T-helper 1 cell treated with Interleukin-12 subunit alpha and Interleukin-12 subunit beta and Interleukin-4 antibody, amounts not matched to agents 30 μg/mL and 1 μg/mL, for 36 hours (primary cell): Measurements from ENCODE around the gene PCDHGB2.
"Not testable (repeated sequence)": the region's sequence is repeated elsewhere in the genome, so short reads cannot be mapped to it uniquely, and the experiment has no call there.

Experiments used
- H3K27ac Mint-ChIP-seq: one replicate; pipeline ENCODE4 v1.8.0; 2021; ENCODE audit warnings: mild to moderate bottlenecking, mixed read lengths
- H3K27me3 Mint-ChIP-seq: one replicate; pipeline ENCODE4 v1.8.0; 2021; ENCODE audit warnings: low read depth, mixed read lengths
- H3K36me3 Mint-ChIP-seq: one replicate; pipeline ENCODE4 v1.8.0; 2021; ENCODE audit warnings: low read depth, mixed read lengths
- H3K4me1 Mint-ChIP-seq: one replicate; pipeline ENCODE4 v1.8.0; 2021; ENCODE audit warnings: low read depth, mixed read lengths
- H3K4me3 Mint-ChIP-seq: one replicate; pipeline ENCODE4 v1.8.0; 2021; ENCODE audit warnings: mild to moderate bottlenecking, moderate library complexity, mixed read lengths
- H3K9me3 Mint-ChIP-seq: one replicate; pipeline ENCODE4 v1.8.0; 2021; ENCODE audit warnings: mixed read lengths

Gene PCDHGB2

GRCh38 chr5:141389153-141390042 is 29.6 kb downstream of the PCDHGB2 start:
- Mint-ChIP-seq H3K36me3 (peaks cover 2% of the 10 kb centered on the region), H3K27me3 (peaks cover 31% of the 10 kb centered on the region), H3K4me3 (no peak overlapping the region), H3K27ac (no peak overlapping the region), H3K9me3 (peaks cover 48% of the 10 kb centered on the region), H3K4me1 (no peaks in the 10 kb centered on the region)

- Mint-ChIP-seq H3K4me3 (no peak within 1 kb of the TSS), H3K27me3 (peaks cover 26% of the 10 kb centered on the region), H3K9me3 (peaks cover 45% of the 10 kb centered on the region), H3K36me3 (peaks cover 2% of the 10 kb centered on the region), H3K4me1 (no peaks in the 10 kb centered on the region), H3K27ac (no peak within 1 kb of the TSS)
These were observed 32.8 kb downstream of the PCDHGB2 start, which contains the start of gene PCDHGA8 for GRCh38 chr5:141392429-141393198. PCDHGA8 (plus strand) TSS chr5:141392633; CDS start chr5:141392814, 181 bp downstream.

DNA sequence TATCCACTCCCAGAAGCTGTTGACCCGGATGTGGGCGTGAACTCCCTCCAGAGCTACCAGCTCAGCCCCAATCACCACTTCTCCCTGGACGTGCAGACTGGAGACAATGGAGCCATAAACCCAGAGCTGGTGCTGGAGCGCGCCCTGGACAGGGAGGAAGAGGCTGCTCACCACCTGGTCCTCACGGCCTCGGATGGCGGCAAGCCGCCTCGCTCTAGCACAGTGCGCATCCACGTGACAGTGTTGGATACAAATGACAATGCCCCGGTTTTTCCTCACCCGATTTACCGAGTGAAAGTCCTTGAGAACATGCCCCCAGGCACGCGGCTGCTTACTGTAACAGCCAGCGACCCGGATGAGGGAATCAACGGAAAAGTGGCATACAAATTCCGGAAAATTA is 33.5 kb downstream of the PCDHGB2 start:
- Mint-ChIP-seq H3K27me3 (peaks cover 25% of the 10 kb centered on the region), H3K4me1 (no peaks in the 10 kb centered on the region), H3K36me3 (peaks cover 2% of the 10 kb centered on the region), H3K4me3 (no peak overlapping the region), H3K27ac (no peak overlapping the region), H3K9me3 (peaks cover 45% of the 10 kb centered on the region)

GRCh38 chr5:141394401-141395187 is 34.8 kb downstream of the PCDHGB2 start:
- H3K4me1 Mint-ChIP-seq, result not testable (repeated sequence)
- Mint-ChIP-seq H3K27ac (peak overlapping the region; percentile 55), H3K27me3 (peaks cover 30% of the 10 kb centered on the region)

DNA sequence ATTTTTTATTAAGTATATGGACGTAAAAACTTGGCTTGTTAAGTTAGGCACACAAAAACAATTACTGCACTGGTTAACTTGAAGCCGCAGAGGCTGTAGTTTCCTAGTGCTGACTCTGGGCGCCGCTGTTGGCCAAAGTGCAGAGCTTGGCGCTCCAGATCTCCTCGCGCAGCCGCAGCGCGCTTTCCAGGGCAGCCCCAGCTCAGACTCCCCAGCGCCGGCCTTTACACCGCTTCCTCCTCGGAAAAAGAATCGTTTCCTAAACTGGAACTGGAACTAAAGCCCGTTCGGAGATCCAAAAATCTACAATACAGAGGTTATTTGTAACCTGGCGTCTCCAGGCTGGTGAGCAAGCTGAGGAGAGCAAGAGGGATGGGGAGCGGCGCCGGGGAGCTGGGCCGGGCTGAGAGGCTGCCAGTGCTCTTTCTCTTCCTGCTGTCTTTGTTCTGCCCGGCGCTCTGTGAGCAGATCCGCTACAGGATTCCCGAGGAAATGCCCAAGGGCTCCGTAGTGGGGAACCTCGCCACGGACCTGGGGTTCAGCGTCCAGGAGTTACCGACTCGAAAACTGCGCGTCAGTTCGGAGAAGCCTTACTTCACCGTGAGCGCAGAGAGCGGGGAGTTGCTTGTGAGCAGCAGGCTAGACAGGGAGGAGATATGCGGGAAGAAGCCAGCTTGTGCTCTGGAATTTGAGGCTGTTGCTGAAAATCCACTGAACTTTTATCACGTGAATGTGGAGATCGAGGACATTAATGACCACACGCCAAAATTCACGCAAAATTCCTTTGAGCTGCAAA is 38.2 kb downstream of the PCDHGB2 start, which contains the start of gene PCDHGB5:
PCDHGB5 (plus strand) TSS at position 192 of the 796 bp plus-strand sequence; CDS start at position 373, 181 bp downstream.
- not testable (repeated sequence) for H3K4me1 Mint-ChIP-seq, H3K36me3 Mint-ChIP-seq, H3K27ac Mint-ChIP-seq
- H3K9me3 Mint-ChIP-seq, result peaks cover 29% of the 10 kb centered on the region
- peak within 1 kb of the TSS; percentile 58 for H3K4me3 Mint-ChIP-seq
- peaks cover 39% of the 10 kb centered on the region for H3K27me3 Mint-ChIP-seq

More at GRCh38 chr5:141394401-141395187, 34.8 kb downstream of the PCDHGB2 start:
- H3K4me3 Mint-ChIP-seq, H3K36me3 Mint-ChIP-seq: not testable (repeated sequence)
- H3K9me3 Mint-ChIP-seq, result peaks cover 39% of the 10 kb centered on the region

DNA sequence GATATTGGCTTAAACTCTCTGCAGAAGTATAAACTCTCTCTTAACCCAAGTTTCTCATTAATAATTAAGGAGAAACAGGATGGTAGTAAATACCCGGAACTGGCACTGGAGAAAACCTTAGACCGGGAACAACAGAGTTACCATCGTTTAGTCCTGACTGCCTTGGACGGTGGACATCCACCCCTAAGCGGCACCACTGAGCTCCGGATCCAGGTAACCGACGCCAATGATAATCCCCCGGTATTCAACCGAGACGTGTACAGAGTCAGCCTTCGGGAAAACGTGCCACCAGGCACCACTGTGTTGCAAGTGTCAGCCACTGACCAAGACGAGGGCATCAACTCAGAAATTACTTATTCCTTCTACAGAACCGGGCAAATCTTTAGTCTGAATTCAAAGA is 38.8 kb downstream of the PCDHGB2 start:
- no peak overlapping the region for H3K4me3 Mint-ChIP-seq
- H3K27ac Mint-ChIP-seq, result no peak overlapping the region
- H3K4me1 Mint-ChIP-seq, result no peaks in the 10 kb centered on the region
- peaks cover 23% of the 10 kb centered on the region for H3K9me3 Mint-ChIP-seq
- peaks cover 3% of the 10 kb centered on the region for H3K36me3 Mint-ChIP-seq
- peaks cover 42% of the 10 kb centered on the region for H3K27me3 Mint-ChIP-seq

DNA sequence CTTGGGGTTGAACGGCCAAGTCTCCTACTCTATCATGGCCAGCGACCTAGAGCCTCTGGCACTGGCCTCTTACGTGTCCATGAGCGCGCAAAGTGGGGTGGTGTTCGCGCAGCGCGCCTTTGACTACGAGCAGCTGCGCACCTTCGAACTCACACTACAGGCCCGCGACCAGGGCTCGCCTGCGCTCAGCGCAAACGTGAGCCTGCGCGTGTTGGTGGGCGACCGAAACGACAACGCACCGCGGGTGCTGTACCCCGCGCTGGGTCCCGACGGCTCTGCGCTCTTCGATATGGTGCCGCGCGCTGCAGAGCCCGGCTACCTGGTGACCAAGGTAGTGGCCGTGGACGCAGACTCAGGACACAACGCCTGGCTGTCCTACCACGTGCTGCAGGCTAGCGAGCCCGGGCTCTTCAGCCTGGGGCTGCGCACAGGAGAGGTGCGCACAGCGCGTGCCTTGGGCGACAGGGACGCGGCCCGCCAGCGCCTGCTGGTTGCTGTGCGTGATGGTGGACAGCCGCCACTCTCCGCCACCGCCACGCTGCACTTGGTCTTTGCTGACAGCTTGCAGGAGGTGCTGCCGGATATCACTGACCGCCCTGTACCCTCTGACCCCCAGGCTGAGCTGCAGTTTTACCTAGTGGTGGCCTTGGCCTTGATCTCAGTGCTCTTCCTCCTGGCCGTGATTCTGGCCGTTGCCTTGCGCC is 39.9 kb downstream of the PCDHGB2 start:
- Mint-ChIP-seq H3K4me3 (no peak overlapping the region), H3K27ac (no peak overlapping the region), H3K27me3 (peaks cover 39% of the 10 kb centered on the region), H3K9me3 (peaks cover 16% of the 10 kb centered on the region), H3K36me3 (peaks cover 3% of the 10 kb centered on the region), H3K4me1 (no peaks in the 10 kb centered on the region)

- Mint-ChIP-seq H3K27me3 (peaks cover 43% of the 10 kb centered on the region), H3K27ac (no peak within 1 kb of the TSS), H3K4me3 (no peak within 1 kb of the TSS), H3K4me1 (no peaks in the 10 kb centered on the region), H3K9me3 (peaks cover 15% of the 10 kb centered on the region), H3K36me3 (peaks cover 3% of the 10 kb centered on the region)
These were observed 42.9 kb downstream of the PCDHGB2 start, which contains the start of gene PCDHGA9 for GRCh38 chr5:141402553-141403243. PCDHGA9 (plus strand) TSS chr5:141402778; CDS start chr5:141402953, 175 bp downstream.

DNA sequence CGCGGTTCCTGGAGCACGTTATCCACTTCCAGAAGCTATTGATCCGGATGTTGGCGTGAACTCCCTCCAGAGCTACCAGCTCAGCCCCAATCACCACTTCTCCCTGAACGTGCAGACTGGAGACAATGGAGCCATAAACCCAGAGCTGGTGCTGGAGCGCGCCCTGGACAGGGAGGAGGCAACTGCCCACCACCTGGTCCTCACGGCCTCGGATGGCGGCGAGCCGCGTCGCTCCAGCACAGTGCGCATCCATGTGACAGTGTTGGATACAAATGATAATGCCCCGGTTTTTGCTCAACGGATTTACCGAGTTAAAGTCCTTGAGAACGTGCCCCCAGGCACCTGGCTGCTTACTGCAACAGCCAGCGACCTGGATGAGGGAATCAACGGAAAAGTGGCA is 43.6 kb downstream of the PCDHGB2 start:
- Mint-ChIP-seq H3K36me3 (peaks cover 5% of the 10 kb centered on the region), H3K27ac (no peak overlapping the region), H3K4me1 (peaks cover 2% of the 10 kb centered on the region), H3K27me3 (peaks cover 49% of the 10 kb centered on the region), H3K4me3 (no peak overlapping the region), H3K9me3 (peaks cover 18% of the 10 kb centered on the region)

DNA sequence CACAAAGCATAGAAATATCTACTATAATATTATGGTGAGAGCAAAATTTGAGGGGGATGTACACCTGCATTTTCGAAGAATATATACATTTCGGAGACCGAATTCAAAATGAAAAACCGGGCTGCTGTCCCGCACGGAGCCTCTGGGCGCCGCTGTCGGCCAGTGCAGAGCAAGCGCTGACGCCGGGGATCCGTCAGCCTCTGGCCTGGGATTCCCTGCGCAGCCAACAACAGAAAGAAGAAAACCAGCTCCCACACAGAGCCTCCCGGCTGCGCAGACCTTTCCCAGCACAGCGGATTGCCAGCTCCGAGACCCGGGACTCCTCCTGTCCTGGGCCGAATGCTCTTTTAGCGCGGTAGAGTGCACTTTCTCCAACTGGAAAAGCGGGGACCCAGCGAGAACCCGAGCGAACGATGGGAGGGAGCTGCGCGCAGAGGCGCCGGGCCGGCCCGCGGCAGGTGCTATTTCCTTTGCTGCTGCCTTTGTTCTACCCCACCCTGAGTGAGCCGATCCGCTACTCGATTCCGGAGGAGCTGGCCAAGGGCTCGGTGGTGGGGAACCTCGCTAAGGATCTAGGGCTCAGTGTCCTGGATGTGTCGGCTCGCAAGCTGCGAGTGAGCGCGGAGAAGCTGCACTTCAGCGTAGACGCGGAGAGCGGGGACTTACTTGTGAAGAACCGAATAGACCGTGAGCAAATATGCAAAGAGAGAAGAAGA is 48.2 kb downstream of the PCDHGB2 start, which contains the start of gene PCDHGB6:
PCDHGB6 (plus strand) TSS at position 232 of the 716 bp plus-strand sequence; CDS start at position 414, 182 bp downstream.
- Mint-ChIP-seq H3K9me3 (peaks cover 21% of the 10 kb centered on the region), H3K4me3 (peak within 1 kb of the TSS; percentile 73), H3K27me3 (peaks cover 43% of the 10 kb centered on the region), H3K36me3 (peaks cover 13% of the 10 kb centered on the region)
- H3K4me1 Mint-ChIP-seq, H3K27ac Mint-ChIP-seq: not testable (repeated sequence)

DNA sequence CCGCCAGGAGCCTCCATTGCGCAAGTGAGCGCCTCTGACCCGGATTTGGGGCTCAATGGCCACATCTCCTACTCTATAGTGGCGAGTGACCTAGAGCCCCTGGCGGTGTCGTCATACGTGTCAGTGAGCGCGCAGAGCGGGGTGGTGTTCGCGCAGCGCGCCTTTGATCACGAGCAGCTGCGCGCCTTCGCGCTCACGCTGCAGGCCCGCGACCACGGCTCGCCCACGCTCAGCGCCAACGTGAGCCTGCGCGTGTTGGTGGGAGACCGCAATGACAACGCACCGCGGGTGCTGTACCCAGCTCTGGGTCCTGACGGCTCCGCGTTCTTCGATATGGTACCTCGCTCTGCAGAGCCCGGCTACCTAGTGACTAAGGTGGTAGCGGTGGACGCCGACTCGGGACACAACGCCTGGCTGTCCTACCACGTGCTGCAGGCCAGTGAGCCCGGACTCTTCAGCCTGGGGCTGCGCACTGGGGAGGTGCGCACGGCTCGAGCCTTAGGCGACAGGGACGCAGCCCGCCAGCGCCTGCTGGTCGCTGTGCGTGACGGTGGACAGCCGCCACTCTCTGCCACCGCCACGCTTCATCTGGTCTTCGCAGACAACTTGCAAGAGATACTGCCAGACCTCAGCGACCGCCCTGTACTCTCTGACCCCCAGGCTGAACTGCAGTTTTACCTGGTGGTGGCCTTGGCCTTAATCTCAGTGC is 50.0 kb downstream of the PCDHGB2 start:
- Mint-ChIP-seq H3K36me3 (peaks cover 15% of the 10 kb centered on the region), H3K4me3 (no peak overlapping the region), H3K9me3 (peaks cover 26% of the 10 kb centered on the region), H3K27ac (peak overlapping the region; percentile 52), H3K4me1 (peaks cover 16% of the 10 kb centered on the region), H3K27me3 (peaks cover 52% of the 10 kb centered on the region)
